A549 treated with AZD9567 at 1 μM for 4 hours (cell line): ENCODE data around the gene MTUS2. TPM values are rescaled to one million over a fixed set of nuclear protein-coding genes. Genes with fewer than 3 reads are reported as not detected.

Experiments used
- total RNA-seq: library from RNA; stranded (reverse); fragments of 200-300 nt; extraction: Qiagen RNA extraction; gene quantifications from 5 replicates; pipeline ENCODE4 v1.2.3, GENCODE V29; 2022; ENCODE audit not compliant: insufficient read depth

MTUS2 gene
- total RNA-seq, result 0.01 to 0.06 TPM in 2 of 5 replicates, not detected in the others

DNA sequence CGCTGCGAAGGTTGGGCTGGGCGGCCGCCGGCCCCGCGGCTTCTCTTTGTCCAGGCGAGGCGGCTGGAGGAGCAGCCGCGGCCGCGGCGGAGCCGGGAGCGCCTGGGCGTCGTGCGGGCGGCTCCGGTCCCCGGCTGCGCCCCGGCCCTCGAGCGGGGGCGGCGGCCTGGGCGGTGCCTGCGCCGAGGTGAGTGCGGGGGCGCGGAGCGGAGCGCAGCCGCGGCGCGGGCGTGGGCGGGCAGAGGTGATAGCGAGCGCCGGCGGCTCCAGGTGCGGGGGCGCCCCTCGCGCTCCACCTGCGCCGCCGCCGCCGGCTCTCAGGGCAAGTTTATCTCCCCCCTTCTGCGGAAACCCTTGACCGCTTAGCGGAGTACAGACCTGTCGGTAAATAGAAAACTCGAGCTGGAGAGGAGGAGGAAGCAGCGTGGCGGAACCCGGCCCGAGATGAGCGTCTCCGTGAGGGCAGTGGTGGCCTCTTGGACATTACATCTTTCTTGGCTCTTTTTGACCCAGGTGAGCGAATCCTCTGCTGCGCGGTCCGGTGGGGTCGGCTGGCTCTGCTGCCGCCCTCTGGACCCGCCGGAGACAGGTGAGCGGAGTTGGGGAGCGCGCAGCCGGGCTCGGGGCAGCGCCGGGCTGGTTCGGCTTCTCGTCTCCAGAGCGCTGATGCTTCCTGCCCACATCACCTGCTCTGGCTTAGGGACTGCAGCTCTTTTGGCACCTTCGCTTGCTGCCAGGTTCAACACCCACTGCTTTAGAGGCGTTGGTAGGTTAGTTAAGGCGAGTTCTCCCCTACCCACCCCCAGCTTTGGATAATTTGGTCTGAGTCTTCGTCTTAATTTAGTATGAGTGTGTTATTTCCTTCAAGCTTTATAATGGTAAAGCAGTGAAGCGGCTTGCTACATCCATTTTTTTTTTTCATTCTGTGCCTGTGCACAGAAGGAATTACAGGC, at the start of gene MTUS2:
TSS of gene MTUS2 (plus strand) at position 241 of the 953 bp plus-strand sequence.

Other genes starting within 250 kb of the MTUS2 start
- 104 to 122 TPM (median 112 TPM) in 5 replicates for gene POMP, start 161.2 kb upstream of the MTUS2 start, total RNA-seq
- 1.6 to 2.1 TPM (median 1.8 TPM) in 5 replicates for gene SLC46A3, start 101.4 kb upstream of the MTUS2 start, total RNA-seq